HG02763 (cell line): ENCODE results near the gene UGT1A10.

ENCODE experiments used
- ATAC-seq: cut with Tn5 transposase; IDR thresholded peaks from one replicate; pipeline ENCODE4 v1.9.1; 2021; ENCODE audit warnings: mild to moderate bottlenecking, moderate library complexity; ENCODE audit not compliant: unreplicated experiment

The UGT1A10 gene

DNA sequence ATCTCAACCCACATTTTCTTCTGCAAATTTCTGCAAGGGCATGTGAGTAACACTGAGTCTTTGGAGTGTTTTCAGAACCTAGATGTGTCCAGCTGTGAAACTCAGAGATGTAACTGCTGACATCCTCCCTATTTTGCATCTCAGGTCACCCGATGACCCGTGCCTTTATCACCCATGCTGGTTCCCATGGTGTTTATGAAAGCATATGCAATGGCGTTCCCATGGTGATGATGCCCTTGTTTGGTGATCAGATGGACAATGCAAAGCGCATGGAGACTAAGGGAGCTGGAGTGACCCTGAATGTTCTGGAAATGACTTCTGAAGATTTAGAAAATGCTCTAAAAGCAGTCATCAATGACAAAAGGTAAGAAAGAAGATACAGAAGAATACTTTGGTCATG is 131.8 kb downstream of the UGT1A10 start:
- ATAC-seq, result no peak

DNA sequence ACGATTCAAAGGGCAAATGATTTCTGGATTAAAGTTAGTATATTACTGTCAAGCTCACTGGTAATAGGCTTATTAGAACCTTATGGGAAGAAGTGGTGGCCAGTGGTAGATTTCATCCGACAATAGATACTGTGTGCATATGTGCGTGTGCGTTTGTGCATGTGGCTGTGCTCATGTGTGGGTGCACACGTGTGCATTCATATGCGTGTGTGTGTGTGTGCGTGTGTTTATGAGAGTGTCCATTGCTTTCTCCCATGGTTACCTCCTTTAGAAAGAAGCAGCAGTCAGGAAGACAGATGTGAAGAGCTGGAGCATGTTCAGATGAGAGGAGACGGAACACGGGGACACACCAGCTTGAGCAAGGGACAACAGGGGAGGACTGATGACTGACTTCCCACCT is 133.0 kb downstream of the UGT1A10 start:
- no peak for ATAC-seq

DNA sequence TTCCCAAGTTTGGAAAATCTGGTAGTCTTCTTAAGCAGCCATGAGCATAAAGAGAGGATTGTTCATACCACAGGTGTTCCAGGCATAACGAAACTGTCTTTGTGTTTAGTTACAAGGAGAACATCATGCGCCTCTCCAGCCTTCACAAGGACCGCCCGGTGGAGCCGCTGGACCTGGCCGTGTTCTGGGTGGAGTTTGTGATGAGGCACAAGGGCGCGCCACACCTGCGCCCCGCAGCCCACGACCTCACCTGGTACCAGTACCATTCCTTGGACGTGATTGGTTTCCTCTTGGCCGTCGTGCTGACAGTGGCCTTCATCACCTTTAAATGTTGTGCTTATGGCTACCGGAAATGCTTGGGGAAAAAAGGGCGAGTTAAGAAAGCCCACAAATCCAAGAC is 135.9 kb downstream of the UGT1A10 start:
- ATAC-seq, result no peak

DNA sequence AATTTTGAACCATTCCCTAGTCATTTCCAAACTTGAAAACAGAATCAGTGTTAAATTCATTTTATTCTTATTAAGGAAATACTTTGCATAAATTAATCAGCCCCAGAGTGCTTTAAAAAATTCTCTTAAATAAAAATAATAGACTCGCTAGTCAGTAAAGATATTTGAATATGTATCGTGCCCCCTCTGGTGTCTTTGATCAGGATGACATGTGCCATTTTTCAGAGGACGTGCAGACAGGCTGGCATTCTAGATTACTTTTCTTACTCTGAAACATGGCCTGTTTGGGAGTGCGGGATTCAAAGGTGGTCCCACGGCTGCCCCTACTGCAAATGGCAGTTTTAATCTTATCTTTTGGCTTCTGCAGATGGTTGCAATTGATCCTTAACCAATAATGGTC is 136.3 kb downstream of the UGT1A10 start:
- ATAC-seq, result no peak

DNA sequence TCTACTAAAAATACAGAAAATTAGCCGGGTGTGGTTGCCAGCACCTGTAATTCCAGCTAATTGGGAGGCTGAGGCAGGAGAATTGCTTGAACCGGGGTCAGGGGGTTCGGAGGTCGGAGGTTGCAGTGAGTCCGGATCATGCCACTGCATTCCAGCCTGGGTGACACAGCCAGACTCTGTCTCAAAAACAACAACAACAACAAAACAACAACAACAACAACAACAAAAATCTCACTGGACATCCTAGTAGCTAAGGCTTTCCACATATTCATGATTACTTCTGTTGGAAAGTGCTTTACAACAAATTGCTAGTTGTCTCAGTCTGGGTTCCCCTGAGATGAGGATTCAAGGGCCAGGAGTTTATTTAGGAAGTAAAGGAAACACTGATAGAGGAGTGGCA is 137.6 kb downstream of the UGT1A10 start:
- ATAC-seq, result no peak

DNA sequence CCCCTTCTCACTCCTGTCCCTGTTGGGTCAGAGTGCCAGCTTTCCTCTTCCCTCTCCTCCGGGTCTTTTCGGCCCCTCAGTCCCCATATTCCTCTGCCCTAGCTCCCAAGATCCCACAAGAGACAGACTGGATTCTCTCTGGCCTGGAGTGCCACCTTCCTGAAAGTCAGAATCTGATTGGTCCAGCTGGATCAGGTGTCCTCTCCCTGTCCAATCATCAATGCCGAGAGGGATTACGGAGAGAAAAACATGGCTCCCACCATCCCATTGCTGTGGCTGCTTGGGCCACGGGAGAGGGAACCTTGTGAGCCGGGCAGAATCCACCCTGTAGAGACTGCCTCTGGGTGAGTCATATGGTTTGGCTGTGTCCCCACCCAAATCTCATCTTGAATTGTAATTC is 139.2 kb downstream of the UGT1A10 start:
- ATAC-seq, result no peak

DNA sequence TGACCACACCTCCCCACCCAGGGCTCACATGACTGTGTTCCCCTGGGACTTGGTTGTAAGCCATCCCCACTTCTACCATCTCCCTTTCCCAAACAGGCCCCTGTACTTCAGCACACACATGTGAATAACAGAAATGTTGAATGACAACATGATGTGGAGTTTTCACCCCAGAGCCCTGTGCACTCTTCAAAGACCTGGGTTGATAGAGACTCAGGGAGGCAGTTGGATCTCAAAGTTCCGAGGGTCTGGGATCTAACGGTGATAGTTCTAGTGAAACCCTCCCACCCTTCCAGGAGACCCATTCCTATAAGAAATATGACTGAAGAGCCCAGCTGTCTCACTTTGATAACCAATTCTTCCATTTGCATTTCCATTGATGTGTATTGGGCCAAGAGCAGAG is 141.8 kb downstream of the UGT1A10 start, which contains the start of gene MROH2A:
TSS of gene MROH2A (plus strand) at position 301 of the 400 bp plus-strand sequence. CDS start 1,029 bp downstream, outside the sequence.
- ATAC-seq, result no peak

DNA sequence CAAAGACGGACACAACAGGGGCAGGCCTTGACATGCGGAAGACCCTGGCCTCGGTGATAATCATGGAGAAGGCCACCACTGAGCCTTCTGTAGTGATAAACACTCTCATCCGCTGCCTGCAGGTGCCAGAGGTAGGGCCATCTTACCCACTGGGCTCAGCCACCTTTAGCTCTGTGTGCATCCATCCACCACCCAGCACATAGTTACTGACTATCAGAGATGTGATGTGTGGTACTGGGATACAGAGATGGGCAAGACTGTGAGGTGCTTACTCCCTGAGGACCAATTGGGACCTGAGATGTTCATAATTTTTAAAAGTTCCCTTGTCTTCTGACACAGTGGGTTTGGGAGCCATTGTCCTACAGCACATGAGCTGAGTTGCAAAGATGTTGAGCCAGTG is 143.5 kb downstream of the UGT1A10 start:
- ATAC-seq, result no peak

DNA sequence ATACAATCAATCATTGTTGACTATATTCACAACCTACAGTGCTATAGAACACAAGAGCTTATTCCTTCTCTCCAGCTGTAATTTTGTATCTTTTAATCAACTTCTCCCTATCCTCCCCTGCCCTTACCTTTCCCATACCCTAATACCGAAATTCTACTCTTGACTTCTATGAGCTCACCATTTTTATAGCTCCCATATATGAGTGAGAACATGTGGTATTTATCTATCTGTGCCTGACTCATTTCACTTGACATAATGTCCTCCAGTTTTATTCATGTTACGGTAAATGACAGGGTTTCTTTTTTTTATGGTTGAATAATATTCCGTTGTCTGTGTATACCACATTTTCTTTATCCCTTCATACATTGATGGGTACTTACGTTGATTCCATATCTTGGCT is 144.5 kb downstream of the UGT1A10 start:
- ATAC-seq, result no peak

DNA sequence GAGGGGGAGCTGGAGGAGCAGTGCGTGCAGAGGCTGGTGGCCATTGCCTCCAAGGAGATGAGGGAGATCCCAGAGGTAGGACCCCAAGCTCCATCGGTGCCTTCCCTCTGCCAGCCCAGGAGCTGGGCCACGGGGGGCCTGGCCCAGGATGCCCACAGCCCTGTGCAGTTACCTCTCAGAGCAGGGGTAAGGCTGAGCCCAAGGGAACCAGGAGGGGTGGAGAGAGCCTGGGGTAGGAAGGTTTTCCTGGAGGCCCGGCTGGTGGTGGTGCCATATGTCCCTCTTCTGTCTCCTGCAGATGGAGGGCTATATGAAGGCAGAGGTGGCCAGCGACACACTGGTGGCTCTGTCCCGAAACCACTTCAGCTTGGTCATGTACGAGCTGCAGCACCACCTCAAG is 153.3 kb downstream of the UGT1A10 start:
- no peak for ATAC-seq

DNA sequence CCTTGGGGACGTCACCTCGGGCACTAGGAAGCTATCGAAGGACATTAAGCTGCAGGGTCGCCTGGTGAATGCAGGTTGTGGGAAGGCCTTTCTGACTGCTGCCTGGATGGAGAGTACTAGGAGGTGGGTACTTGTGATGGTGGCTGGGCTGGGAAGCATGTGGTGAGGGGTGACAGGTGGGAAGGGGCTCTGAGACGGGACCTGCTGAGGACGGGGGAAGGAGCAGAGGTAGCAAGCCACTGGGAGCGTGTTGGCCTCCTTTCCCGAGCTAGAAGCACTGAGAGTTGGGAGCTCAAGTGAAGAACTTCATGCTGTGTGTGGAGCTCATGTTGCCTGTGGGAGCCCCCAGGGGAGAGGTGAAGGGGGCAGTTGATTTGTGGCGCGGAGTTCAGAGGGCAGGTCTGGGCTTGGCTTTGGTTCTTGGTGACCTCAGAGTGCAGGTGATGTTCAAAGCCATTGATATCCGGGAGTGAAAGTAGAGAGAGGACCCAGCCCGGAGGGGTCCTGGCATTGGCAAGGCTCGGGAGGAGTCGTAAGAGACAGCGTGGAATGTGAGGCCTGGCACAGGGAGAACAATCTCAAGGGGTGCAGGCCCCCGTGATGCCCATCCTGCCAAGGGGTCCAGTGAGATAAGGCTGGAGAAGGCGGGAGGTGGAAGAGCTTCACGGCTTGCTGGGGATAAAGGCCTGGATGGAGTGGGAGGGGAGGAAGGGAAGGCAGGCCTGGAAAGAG is 155.1 kb downstream of the UGT1A10 start:
- no peak for ATAC-seq

DNA sequence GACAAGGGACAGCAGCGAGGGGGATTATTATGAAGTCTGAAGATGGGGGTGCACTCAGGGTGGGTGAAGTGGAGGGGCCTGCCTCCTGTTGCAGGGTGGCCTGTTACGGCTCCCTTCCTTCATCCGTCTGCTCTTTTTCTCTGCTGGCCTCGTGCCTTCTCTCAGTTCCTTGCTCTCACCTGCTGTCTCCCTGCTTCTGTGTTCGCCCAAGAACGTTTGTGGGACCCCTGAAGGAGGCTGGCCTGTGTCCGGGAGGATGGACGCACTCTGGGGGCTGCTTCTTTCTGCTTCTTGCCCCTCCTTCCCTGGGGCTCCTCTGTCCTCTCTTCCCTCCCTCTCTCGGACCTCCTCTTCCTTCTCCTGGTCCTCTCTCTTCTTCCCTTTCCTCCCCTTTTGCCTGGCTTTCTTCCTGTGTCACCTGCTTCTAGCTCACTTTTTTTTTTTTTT is 155.7 kb downstream of the UGT1A10 start:
- no peak for ATAC-seq

DNA sequence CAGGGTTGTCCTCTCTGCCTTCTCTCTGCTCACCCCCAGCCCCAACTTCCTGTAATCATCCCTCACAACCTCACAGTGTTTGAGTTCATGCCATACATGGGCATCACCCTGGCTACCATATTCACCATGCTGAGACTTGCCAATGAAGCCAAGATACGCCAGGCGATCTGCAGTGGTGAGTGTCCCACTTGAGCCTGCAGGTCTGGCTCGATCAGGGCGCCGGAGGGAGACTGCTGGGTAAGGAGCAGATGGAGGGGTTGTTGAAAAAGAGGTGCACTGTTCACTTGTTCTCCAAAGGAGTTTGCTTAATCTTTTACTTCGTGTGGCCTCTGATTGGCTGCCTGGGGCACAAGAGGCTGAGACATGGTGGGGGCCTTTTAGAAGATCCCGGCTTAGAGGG is 156.5 kb downstream of the UGT1A10 start:
- ATAC-seq, result no peak

DNA sequence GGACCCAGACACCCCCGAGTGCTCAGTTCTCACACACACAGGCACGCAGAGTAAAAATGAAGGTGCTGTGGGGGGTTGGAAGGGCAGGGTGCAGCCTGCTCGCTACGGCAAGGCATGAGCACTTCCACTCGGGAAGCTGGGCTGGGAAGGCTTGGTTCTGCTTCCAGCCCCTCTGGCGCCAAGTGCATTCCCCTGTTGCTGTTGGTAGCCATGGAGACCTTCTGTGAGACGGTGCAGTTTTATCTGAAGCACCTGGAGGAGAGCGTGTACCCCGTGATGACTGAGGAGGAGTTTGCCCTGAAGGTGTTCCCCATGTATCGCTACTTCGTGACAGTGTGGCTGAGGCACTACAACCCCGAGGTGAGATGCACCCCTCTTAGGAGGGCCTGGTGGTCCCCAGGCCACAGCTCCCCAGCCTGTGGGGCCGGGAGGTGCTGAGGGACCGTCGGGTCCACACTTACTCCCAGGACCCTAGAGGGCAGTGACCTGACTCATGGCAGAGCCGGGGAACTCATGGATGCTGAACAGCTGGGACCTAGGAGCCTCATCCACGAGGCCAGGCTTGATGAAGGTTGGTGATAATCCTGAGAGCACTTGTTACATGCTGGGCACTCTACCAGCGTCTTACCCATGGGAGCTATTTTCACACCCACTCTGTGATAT is 157.3 kb downstream of the UGT1A10 start:
- ATAC-seq, result no peak

DNA sequence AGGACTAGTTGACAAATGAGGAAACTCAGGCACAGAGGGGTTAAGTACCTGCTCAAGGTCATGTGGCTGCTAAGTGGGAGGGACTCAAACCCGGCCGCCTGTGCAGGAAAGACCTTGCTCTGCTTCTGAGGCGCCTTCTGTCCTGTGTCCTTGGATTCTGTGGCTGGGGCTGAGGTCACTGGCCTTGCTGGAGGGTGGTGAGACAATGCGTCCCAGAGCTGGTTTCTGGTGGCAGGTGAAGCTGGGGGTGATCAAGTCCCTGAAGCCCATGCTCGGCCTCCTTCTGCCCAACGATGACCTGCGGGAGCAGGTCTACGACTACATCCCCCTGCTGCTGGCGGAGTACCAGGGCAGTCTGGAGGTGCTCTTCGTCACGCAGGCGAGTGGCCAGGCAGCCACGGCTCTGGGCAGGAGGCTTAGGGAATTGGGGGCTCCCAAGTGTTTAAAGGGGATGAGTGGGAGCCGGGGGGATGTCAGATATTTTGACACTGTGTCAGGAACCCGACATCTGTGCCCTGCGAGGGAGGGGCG is 157.9 kb downstream of the UGT1A10 start:
- ATAC-seq, result no peak

DNA sequence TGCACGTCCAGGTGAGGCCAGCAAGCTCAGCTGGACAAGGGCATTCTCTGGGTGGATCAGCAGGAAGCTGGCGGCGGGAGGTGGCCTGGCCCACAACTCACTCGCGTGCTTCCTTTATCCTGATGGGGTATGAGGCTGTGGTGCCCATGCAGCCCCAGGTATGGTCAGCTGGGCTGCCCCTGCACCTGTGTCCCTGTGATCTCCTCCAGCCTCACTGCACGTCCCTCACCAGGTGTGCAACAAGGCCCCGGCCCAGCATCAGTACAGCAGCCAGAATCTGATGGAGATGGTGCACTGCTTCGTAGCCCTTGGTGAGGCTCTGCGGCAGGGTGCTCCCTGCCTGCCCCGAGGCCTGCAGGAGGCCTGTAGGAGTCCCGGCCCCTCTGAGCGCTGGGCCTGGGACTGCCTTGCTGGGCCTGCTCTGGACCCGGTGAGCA is 159.5 kb downstream of the UGT1A10 start:
- ATAC-seq, result no peak

DNA sequence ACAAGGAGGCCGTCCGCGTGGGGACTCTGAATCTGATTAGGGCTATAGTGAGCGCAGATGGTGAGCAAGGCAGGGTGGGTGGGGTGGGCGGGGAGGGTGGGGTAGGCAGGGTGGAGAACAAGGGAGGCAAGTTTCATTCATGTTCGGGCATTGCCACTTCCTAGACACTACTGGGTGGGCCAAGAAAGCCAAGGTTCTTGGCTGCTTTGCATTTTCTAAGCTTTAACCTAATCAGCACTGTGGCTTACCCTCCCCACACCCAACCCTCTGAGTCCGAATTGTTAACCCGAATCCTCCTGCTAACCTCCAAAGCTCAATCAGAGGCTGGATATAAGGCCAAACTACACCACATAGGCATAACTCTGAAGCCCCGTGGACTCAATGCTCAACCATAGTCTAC is 160.0 kb downstream of the UGT1A10 start:
- no peak for ATAC-seq

DNA sequence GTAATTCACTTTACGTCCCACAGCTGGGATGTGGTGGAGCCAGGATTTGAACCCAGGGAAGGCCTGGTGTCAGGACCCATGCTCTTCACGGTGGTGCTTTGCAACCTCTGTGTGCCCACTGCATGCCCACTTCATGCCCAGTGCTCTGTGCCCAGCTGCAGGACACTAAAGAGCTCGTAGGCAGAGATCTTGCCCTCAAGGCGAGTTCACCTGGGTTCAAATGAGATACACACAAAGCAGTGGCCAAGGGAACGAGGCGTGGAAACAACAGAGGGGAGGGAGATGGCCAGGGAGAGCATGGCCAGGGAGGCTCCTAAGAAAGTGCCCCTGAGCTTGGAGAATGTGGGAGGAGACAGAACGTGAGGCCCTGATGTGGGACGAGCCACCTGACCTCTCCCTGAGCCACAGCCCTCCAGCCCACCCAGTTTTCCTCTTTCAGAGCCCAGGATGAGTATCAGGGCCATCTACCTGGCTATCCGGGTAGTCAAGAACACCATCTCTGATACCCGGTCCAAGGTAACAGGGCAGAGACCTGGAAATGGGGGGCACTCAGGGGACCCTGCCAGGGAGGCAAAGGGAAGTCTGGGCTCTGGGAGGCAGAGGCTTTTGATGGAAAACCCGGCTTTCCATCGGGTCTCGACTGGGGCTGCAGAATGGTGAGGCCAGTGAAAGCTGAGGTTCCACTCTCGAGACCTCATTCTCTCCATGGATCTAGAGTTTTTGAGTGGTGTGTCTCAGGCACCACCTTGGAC is 162.3 kb downstream of the UGT1A10 start:
- no peak for ATAC-seq

DNA sequence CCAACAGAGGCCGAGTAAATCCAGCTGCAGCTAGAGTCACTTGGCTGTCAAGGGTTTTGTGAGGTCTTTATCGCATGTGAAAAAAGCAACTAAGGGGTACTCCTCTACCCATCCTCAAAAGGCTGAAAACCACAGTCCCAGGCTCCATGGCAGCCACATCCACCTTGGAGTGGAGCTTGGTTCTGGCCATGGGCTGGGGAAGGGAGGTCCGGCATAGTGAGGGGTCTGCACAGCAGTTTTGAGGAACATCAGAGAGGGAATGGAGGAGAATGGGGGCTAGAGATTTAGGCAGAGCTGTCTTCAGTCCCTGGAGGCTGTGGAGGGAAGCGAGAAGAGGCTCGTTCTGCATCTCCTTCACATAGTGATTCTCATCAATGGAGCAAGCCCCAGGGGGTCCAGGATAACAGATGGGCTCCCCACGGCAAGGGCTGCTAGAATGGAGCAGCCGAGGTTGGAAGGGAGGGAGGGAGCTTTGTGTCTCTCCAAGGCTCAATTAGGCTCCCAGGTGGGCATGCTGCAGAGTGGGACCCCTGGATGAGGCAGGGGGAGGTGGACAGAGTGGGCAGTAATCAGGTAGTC is 162.9 kb downstream of the UGT1A10 start:
- no peak for ATAC-seq

DNA sequence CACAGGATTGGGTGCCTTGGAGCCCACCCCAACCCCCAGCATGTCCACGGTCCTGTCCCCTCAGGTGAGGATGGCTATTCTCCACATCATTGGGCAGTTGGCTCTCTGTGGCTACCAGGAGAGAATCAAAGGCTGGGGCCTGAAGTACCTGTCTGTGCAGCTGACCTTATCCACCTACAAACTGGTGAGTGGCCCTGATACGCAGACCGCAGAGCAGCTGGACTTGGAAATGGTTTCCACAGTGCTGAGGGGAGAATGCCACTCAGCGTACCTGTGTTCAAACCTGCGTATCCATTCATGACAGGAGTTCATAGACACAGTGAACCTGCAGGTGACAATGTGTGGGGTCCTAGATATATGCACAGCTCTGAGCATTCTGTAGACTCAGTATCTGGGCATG is 163.5 kb downstream of the UGT1A10 start:
- no peak for ATAC-seq

DNA sequence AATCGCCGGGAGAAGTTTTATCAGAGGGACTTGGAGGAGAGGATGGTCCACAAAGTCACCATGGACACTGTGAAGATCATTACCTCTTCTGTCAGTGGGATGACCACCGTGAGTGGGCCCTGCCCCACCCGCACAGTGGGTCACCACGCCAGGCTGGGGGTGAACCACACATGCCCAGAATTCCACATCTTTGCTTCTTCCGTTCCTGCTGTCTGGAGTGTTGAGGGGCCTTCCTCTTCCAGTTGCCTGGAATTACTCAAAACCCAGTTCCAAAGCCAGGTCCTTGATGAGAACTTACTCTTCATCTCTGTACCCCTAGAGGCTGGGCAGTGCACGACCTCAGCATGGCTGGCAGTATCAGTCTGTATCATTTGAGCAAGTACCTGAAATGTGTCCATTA is 164.0 kb downstream of the UGT1A10 start:
- ATAC-seq, result no peak
